ENCODE results near the gene POU5F2. TPM values are rescaled to one million over a fixed set of nuclear protein-coding genes. Genes with fewer than 3 reads are reported as not detected.

The POU5F2 gene
- total and polyA plus RNA-seq, 9 of the 15 experiments (the other 6 are each of a cell fraction or from before 2014, with no cell fraction given): 0.01 to 0.40 (median 0.18) TPM; not detected in 2

GRCh38 chr5:93705896-93706295, 35.5 kb downstream of the POU5F2 start (continued):
- TF ChIP-seq PATZ1 (CRISPR knock-in tag; IDR thresholded peaks at IDR 0.05; ENCODE audit: borderline replicate concordance): no peak
- no peak for TF ChIP-seq ARNT (IDR thresholded peaks at IDR 0.05)
- TF ChIP-seq HIVEP1 (CRISPR knock-in tag; IDR thresholded peaks at IDR 0.05): no peak

DNA sequence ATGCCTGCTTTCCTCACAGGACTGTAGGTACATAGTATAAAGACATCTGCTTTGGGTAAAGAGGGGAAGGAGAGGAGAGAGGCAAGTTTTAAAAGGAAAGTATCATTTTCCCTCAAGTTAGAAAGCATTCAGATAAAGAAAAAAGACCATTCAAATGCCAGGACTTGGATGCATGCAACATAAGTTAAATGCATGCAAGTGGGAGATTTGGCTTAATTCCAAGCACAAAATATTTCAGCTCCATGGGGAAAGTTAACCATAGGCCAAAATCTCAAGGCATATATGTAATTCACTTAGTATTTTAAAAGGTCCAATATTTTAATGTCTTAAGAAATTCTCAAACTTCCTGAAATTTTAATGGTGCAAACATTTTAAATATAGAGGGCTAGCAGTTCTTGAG, 36.4 kb downstream of the POU5F2 start:
- FAIRE-seq (no peak), DNase-seq (ENCODE audit: extremely low read depth in 1 of 4, low spot score in 3 of 4) (no peak), ATAC-seq (no peak)
- no peak overlapping the region for H2AFZ ChIP-seq (ENCODE audit: low read depth, low read length)
- H3K9me1 ChIP-seq (ENCODE audit: control insufficient read depth, insufficient read depth, low read length): no peaks in the 10 kb centered on the region
- intact Hi-C loops (cut with micrococcal nuclease): no loop called here
- H3K27me3 ChIP-seq (ENCODE audit: control insufficient read depth in 2 of 2, insufficient read depth in 2 of 2, low read length in 2 of 2): no peaks in the 10 kb centered on the region
- POLR2A ChIA-PET: interaction anchor here (0.6 kb wide), 1 partner anchor 108 kb away, joined by 3 read pairs; no protein-coding TSS in a partner anchor
- H3K4me2 ChIP-seq (ENCODE audit: insufficient read depth, low read length): no peak overlapping the region
- H3K79me2 ChIP-seq (ENCODE audit: control insufficient read depth, insufficient read depth, low read length): no peaks in the 10 kb centered on the region
- no peaks in the 10 kb centered on the region; the same call in 1 of the 2 replicates for H3K9me3 ChIP-seq (replicated peaks; ENCODE audit: control insufficient read depth, insufficient read depth, low read depth, low read length)
- H3K9ac ChIP-seq (ENCODE audit: insufficient read depth in 1 of 2, low read depth in 2 of 2, low read length in 2 of 2): no peak overlapping the region
- H3K4me1 ChIP-seq (replicated peaks in 1 of 2; ENCODE audit: control insufficient read depth in 2 of 2, insufficient read depth in 2 of 2, low read length in 2 of 2): no peaks in the 10 kb centered on the region
- CTCF ChIA-PET (ENCODE audit: low intra/inter-chr PET ratio): no interaction called here
- in situ Hi-C loops (cut with MboI): no loop called here
- BruUV-seq (replicated peaks): no TSS peak
- no peaks in the 10 kb centered on the region for H4K20me1 ChIP-seq (replicated peaks; ENCODE audit: control insufficient read depth, insufficient read depth, low read length)
- no peak overlapping the region for H3K27ac ChIP-seq (ENCODE audit: extremely low read depth, low read depth, low read length)
- no peaks in the 10 kb centered on the region for H3K36me3 ChIP-seq (ENCODE audit: control insufficient read depth, insufficient read depth, low read length)
- no peak overlapping the region for H3K4me3 ChIP-seq
- no peak for TF ChIP-seq COPS2 (conservative IDR thresholded peaks at IDR 0.05)
- TF ChIP-seq POLR2AphosphoS2 (IDR thresholded peaks at IDR 0.05; ENCODE audit: low read length): no peak
- no peak for TF ChIP-seq KDM1A (IDR thresholded peaks at IDR 0.05)
- no peak for TF ChIP-seq DNMT1 (IDR thresholded peaks at IDR 0.05)
- no peak for TF ChIP-seq MGA (IDR thresholded peaks at IDR 0.05)

All from K562 (cell line).